Measurements from ENCODE around the gene FAM168B.

Gene FAM168B

DNA sequence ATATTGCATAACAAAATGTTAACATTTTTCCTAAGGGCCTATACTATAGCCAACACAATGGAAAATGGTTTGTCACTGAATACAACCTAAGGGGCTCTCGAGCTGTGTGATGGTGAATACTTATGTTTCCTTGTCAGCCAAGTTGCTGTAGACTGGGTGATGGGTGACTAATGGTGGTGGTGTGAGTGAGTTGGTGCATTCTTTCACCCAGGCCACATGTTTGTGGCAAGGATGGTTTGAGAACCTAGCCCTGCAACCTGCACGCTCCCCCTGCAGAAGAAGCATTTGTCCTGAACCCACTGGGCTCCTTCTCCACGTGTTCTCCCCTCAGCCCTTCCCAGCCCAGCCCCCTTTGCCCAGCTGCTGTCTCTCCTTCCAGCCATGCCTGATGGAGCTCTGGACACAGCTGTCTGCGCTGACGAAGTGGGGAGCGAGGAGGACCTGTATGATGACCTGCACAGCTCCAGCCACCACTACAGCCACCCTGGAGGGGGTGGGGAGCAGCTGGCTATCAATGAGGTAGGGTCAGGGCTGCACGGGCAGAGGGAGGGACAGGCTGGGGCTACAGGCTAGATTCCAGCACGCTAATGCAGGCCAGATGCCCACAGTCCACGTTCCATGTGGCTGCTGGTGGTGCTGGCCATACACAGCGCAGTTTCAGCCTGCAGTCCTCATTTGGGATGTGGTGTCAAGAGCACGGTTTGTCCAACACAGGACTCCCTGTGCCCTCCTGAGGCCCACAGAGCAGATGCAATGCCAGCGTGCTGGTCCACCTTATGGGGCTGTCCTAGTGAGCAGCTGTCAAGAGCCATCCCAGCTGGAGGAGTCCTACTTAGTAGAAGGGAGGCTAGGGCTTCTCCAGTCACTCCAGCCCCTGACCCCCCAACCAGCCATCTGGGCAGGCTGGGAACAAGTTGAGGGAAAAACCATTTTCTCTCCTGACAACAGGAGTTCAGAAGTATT lies 65.4 kb downstream of the FAM168B start:
- no peak for FAIRE-seq
- no peak for DNase-seq (ENCODE audit: insufficient read length, low spot score)

DNA sequence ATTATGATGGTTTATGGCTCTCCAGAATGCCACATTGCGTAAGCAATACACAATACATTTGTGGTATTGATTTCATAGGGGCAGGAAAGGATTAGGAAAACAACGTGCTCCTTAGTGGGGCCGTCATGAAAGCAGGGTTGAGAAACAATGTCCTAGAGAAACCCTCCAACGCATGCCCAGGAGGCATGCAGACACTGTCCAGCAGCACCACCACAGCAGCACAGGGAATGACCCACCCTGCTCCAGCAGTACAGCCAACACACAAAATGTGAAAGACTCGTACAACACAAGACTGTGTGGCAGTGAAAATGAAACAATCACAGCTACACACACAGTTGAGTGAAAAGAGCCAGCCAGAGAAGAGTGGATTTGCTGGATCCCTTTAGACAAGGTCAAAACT lies 66.3 kb downstream of the FAM168B start:
- DNase-seq (ENCODE audit: insufficient read length, low spot score) (no peak), FAIRE-seq (peak; percentile 42)

DNA sequence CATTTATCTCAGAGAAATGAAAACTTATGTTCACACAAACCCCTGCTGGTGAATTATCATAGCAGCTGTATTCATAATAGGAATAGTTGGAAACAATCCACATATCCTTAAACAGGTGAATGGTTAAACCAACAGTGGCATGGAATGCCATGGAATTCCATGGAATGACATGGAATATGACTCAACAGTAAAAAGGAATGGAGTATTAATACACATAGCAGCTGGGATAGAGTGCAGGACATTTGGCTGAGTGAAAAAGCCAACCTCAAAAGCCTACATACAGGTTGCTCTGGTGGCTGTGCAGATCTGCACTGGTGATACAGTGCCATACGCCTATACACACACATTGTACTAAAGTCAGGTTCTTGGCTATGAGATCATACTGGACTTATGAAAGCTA lies 69.5 kb downstream of the FAM168B start:
- no peak for DNase-seq (ENCODE audit: insufficient read length, low spot score)

DNA sequence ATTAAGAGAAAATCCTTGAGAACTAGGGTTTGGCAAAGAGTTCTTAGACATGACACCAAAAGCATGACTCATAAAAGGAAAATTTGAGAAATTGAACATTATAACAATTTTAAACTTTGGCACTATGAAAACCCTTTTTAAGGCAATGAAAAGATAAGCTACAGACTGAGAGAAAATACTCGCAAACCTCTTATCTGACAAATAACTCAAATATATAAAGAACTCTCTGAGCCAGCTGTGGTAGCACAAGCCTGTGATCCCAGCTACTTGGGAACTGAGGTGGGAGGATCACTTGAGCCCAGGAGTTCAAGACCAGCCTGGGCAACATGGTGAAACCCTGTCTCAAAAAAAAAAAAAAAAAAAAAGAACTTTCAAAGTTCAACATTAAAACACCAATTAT lies 70.5 kb downstream of the FAM168B start:
- no peak for FAIRE-seq
- DNase-seq (ENCODE audit: insufficient read length, low spot score): no peak

More for the DNA sequence above, 69.5 kb downstream of the FAM168B start:
- no peak for FAIRE-seq

GRCh38 chr2:131016826-131017741 lies 76.2 kb downstream of the FAM168B start:
- DNase-seq (ENCODE audit: insufficient read length, low spot score) (peak; percentile 61), FAIRE-seq (no peak)

GRCh38 chr2:131015764-131016163 lies 77.5 kb downstream of the FAM168B start:
- DNase-seq (ENCODE audit: insufficient read length, low spot score) (no peak), FAIRE-seq (no peak)

GRCh38 chr2:131014141-131014540 lies 79.1 kb downstream of the FAM168B start:
- no peak for FAIRE-seq
- no peak for DNase-seq (ENCODE audit: insufficient read length, low spot score)

DNA sequence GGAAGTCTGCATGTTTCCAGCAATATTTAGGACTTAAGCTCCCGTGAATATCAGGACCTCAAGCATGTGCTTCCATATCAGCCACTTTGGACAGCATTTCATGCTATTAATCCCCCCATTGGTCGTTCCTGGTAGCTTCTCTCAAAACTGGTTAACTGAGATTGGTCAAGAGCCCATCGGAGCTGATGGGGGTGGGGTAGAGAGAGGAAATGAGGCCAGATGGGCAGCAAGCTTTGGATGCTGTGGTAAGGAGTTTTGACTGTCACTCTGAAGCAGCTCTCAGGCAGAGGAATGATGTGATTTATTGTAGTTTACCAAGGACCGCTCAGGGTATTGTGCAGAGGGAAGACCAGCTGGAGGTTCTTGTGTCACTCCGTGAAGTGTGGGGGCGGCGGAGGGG lies 81.8 kb downstream of the FAM168B start:
- FAIRE-seq (no peak), DNase-seq (ENCODE audit: insufficient read length, low spot score) (no peak)

DNA sequence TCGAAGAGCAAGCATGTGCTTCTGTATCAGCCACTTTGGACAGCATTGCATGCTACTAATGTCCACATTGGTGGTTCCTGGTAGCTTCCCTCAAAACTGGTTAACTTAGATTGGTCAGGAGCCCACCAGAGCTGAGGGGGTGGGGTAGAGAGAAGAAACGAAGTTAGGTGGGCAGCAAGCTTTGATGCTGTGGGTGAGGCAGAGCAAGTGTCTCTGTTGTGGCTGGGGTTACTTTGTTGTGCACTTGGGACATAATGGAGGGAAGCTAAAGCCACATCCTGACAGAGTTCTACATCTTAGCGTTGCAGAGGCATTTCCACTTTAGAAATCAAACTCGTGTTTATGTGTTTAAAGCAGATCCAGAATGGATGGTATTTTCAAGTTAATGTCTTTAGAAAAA lies 82.7 kb downstream of the FAM168B start:
- no peak for DNase-seq (ENCODE audit: insufficient read length, low spot score)
- no peak for FAIRE-seq

DNA sequence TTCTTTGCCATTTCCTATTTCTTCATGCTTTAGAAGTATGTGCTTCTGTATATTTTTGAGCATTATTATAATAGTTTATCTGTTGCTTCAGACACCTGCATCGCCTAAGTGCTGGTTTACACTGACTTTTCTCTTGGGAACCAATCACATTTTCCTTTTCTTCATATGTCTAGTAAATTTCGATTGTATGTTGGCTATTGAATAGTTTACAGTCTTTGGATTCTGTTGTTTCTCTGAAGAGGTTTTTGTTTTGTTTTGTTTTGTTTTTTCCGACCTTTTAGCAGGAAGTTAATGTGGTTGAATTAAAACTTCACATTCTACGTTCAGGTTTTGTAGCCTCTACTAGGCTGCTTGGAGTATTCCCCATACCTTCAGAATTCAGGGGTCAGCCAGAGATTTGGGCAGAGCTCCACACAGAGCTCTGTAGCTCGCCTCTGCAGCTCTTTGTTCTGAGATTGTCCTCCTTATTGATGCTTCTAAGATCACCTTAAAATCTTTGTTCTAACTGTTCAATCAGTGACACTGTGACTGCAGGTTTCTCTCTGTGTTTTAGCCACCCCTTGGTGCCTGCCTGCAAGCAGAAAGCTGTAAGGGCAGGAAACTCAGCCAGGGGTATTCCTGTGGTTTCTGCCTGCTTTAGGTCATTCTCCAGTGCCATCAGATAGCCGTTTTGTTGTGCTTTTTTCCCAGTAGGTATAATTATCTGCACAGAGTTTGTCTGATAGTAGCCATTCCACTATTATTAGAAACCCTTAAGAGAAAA lies 83.4 kb downstream of the FAM168B start:
- DNase-seq (ENCODE audit: insufficient read length, low spot score) (no peak), FAIRE-seq (no peak)

- DNase-seq (ENCODE audit: insufficient read length, low spot score) (no peak), FAIRE-seq (no peak)
Measured at GRCh38 chr2:131008967-131009366, 84.3 kb downstream of the FAM168B start.

GRCh38 chr2:131006561-131006960 lies 86.7 kb downstream of the FAM168B start:
- FAIRE-seq (no peak), DNase-seq (ENCODE audit: insufficient read length, low spot score) (no peak)

DNA sequence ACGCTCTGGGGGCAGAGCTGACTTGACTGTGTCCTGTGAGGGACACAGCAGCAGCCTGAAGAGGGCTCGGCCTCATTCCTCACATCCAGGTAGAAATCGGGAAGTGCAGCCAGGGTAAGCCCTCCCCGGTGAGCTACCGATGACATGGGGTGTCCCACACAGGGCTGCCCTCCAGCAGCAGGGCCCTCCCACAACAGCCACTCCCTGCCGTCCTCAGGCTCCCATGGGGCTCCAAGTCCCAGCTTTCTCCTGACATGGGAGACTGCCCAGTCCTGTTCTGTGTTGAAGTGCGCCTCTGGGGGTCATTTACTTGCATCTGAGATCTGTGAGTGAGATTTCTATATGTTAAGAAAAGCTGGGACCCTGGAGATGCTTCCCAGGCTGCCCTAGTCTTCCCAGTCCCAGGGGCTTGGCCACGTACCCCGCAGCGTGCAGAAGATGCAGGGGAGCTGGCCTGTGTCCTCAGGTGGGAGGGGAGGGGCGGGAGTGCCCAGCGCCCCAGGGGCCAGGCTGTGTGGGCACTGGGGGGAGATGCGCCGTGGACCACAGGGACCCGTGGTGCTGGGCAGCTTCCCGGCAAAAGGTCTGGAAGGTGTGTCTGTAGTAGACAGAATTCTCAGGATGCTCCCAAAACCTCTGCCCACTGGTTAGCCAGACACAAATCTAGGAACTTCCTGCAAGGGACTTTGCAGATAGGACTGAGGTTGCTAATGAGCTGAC lies 87.9 kb downstream of the FAM168B start:
- no peak for FAIRE-seq
- no peak for DNase-seq (ENCODE audit: insufficient read length, low spot score)

GRCh38 chr2:131004446-131005209 lies 88.6 kb downstream of the FAM168B start:
- DNase-seq (ENCODE audit: insufficient read length, low spot score) (no peak), FAIRE-seq (no peak)

DNA sequence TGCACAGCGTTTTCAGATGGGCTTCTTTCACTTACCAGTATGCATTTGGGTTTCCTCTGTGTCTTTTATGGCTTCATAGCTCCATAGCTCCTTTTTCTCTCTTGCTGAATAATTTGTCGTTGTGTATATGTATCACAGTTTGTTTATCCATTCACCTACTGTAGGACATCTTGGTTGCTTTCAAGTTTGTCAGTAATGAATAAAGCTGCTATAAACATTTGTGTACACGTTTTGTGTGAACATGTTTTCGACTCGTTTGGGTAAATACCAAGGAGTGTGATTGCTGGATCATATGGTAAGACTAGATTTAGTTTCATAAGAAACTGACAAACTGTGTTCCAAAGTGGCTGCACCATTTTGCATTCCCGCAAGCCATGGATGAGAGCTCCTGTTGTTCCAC lies 94.7 kb downstream of the FAM168B start:
- FAIRE-seq (no peak), DNase-seq (ENCODE audit: insufficient read length, low spot score) (no peak)

Data from HTR-8/SVneo (cell line).